Measurements from ENCODE around the gene ELP1. TPM values are rescaled to one million over a fixed set of nuclear protein-coding genes. Genes with fewer than 3 reads are reported as not detected.

Gene ELP1
- total and polyA plus RNA-seq, 7 donors, result 3.9 to 17.2 (median 11.0) TPM

DNA sequence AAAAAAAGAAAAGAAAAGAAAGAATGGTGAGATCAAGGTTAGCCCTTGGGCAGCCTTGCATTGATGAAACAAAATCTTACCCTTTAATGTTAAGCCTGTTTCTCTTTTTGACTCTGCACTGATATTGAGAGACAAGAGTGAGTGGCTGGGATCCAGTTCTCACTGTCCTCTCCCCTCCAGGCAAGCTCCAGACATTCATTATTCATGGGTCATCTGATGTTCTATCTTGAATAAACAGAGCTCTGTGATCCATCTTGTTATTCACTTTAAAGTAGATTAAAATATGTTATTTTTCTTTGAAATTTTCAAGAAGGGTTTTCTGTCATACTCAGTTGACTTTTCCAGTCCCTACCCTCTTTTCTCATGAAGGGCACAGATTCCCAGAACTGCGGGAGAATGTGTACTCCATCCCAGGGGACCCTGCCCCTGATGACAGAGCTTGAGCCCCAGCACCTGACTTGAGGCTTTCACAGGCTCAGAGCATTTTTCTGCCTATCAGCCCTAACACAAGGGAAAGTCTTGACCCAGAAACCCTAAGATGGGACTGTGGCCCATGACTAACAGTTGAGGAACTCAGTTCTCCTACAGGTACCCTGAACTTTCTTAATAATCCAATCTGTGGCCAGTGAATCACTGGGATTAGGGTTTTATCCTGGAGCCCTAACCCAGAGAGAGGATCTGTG lies 102.3 kb downstream of the ELP1 start:
- WGBS, 2 donors, result 91 to 93% methylated on average over 1 of the region's 1 CpG

DNA sequence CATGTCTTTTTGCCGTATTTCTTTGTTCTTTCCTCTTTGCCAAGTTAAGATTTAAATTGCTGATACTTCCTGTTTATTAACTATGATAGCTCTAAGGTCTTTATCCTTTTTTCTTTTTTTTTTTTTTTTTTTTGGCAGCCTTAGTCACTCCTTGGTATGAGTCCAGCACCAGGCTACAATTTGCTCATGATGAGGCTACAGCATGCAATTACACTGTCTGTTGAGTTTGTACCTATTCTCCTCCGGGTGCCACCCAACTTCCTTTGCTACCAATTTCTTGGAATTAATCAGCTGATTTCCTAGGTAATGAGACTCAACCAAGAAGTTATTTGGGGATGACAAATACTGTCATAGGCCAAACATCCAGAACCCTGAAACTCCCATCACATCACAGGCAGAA lies 103.7 kb downstream of the ELP1 start:
- H3K36me3 ChIP-seq, result no peaks in the 10 kb centered on the region
- H3K27me3 ChIP-seq, result no peaks in the 10 kb centered on the region
- intact Hi-C loops (cut with DNase I), result no loop called here
- no peaks in the 10 kb centered on the region for H3K9me3 ChIP-seq
- DNase-seq, result no peak
- H3K4me1 ChIP-seq, result no peaks in the 10 kb centered on the region
- WGBS, 2 donors, result 57 to 74% methylated on average over 2 of the region's 2 CpGs
- TF ChIP-seq POLR2A (IDR thresholded peaks at IDR 0.05) (no peak), POLR2AphosphoS5 (IDR thresholded peaks at IDR 0.05) (no peak), EP300 (IDR thresholded peaks at IDR 0.05) (no peak)
- TF ChIP-seq, protein P1, sequence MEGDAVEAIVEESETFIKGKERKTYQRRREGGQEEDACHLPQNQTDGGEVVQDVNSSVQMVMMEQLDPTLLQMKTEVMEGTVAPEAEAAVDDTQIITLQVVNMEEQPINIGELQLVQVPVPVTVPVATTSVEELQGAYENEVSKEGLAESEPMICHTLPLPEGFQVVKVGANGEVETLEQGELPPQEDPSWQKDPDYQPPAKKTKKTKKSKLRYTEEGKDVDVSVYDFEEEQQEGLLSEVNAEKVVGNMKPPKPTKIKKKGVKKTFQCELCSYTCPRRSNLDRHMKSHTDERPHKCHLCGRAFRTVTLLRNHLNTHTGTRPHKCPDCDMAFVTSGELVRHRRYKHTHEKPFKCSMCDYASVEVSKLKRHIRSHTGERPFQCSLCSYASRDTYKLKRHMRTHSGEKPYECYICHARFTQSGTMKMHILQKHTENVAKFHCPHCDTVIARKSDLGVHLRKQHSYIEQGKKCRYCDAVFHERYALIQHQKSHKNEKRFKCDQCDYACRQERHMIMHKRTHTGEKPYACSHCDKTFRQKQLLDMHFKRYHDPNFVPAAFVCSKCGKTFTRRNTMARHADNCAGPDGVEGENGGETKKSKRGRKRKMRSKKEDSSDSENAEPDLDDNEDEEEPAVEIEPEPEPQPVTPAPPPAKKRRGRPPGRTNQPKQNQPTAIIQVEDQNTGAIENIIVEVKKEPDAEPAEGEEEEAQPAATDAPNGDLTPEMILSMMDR (IDR thresholded peaks at IDR 0.05), result no peak
- no peak overlapping the region for H3K4me3 ChIP-seq
- no peak overlapping the region for H3K27ac ChIP-seq

More for the DNA sequence above, 102.3 kb downstream of the ELP1 start:
- no peaks in the 10 kb centered on the region for H3K36me3 ChIP-seq
- H3K27ac ChIP-seq, result no peak overlapping the region
- no peak for DNase-seq
- no peak for TF ChIP-seq EP300 (IDR thresholded peaks at IDR 0.05)
- no peak for TF ChIP-seq POLR2A (IDR thresholded peaks at IDR 0.05)
- TF ChIP-seq POLR2AphosphoS5 (IDR thresholded peaks at IDR 0.05), result no peak
- TF ChIP-seq, protein P1 (IDR thresholded peaks at IDR 0.05), result no peak
- intact Hi-C loops (cut with DNase I), result no loop called here
- no peaks in the 10 kb centered on the region for H3K27me3 ChIP-seq
- no peaks in the 10 kb centered on the region for H3K4me1 ChIP-seq
- no peak overlapping the region for H3K4me3 ChIP-seq
- no peaks in the 10 kb centered on the region for H3K9me3 ChIP-seq

DNA sequence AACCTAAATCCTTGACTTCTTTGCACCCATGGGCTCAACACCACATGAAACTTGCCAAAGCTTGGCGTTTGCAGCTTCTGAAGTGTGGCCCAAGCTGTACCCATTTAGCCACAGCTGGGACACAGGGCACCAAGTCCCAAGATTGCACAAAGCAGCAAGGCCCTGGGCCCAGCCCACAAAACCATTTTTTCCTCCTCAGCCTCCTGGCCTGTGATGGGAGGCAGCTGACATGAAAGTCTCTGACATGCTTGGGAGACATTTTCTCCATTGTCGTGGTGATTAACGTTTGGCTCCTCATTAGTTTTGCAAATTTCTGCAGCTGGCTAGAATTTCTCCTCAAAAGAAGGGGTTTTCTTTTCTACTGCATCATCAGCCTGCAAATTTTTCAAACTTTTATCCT lies 110.1 kb downstream of the ELP1 start:
- Histone ChIP-seq H3K27me3 (no peaks in the 10 kb centered on the region), H3K27ac (no peak overlapping the region), H3K9me3 (peaks cover 0 to 7% (median 0%) of the 10 kb centered on the region in 4 donors), H3K4me3 (no peak overlapping the region), H3K4me1 (no peaks in the 10 kb centered on the region), H3K36me3 (no peaks in the 10 kb centered on the region)
- intact Hi-C loops (cut with DNase I), result no loop called here
- no peak for TF ChIP-seq EP300 (IDR thresholded peaks at IDR 0.05)
- TF ChIP-seq, protein P1 (IDR thresholded peaks at IDR 0.05), result no peak
- TF ChIP-seq POLR2AphosphoS5 (IDR thresholded peaks at IDR 0.05), result no peak
- no peak for TF ChIP-seq POLR2A (IDR thresholded peaks at IDR 0.05)
- WGBS, 2 donors, result 88 to 90% methylated on average over 3 of the region's 3 CpGs
- no peak for DNase-seq

Small RNAs within 50 kb of the gene (small RNA-seq; reads per million reads assigned to genes)
- gene AL359692.1, result 0 reads per million in 3 donors

Other genes with a start within 250 kb of the ELP1 start
- under 1 TPM in 1 of 4 donors, not detected in 3; 0.27 TPM for gene ACTL7B, start 78.1 kb downstream of the ELP1 start, total RNA-seq
- gene ACTL7B, start 78.1 kb downstream of the ELP1 start, polyA plus RNA-seq, result not detected
- not detected for gene ACTL7A, start 71.9 kb downstream of the ELP1 start, total RNA-seq
- not detected for gene ACTL7A, start 71.9 kb downstream of the ELP1 start, polyA plus RNA-seq
- 10 to 100 TPM in 2 of 4 donors, 1 to 10 TPM in 2; 5.6 to 12.5 (median 8.2) TPM for gene ABITRAM, start 276 bp upstream of the ELP1 start, total RNA-seq
- 10 to 100 TPM; 11.8 to 18.3 (median 13.2) TPM for gene ABITRAM, start 276 bp upstream of the ELP1 start, polyA plus RNA-seq
- 10 to 100 TPM; 36.4 to 56.8 (median 42.6) TPM for gene CTNNAL1, start 79.4 kb upstream of the ELP1 start, total RNA-seq
- gene CTNNAL1, start 79.4 kb upstream of the ELP1 start, polyA plus RNA-seq, result 10 to 100 TPM; 18.7 to 32.4 (median 22.2) TPM
- gene TMEM245, start 185.8 kb upstream of the ELP1 start, total RNA-seq, result 100 to 1,000 TPM in 2 of 4 donors, 10 to 100 TPM in 2; 90.7 to 105 (median 99.5) TPM
- gene TMEM245, start 185.8 kb upstream of the ELP1 start, polyA plus RNA-seq, result 10 to 100 TPM in 1 of 3 donors, 1 to 10 TPM in 2; 1.8 to 12.9 (median 4.2) TPM
- 1 to 10 TPM; 2.3 to 4.5 (median 3.3) TPM for gene FRRS1L, start 233.1 kb upstream of the ELP1 start, total RNA-seq
- gene FRRS1L, start 233.1 kb upstream of the ELP1 start, polyA plus RNA-seq, result under 1 TPM in 2 of 3 donors, not detected in 1; 0.23 to 0.61 TPM

Data from sigmoid colon (tissue), 7 donors.